CD14-positive monocyte (primary cell): ENCODE results near the gene CDK5RAP2. TPM values are rescaled to one million over a fixed set of nuclear protein-coding genes. Genes with fewer than 3 reads are reported as not detected.

ENCODE experiments used
- DNase-seq, 3 donors: peaks; one replicate each; pipeline ENCODE4 v3.0.0-alpha.2; 2011 to 2022
- H2AFZ ChIP-seq: 2 replicates; pipeline ENCODE4 v1.6.0; 2012; ENCODE audit warnings: mild to moderate bottlenecking, low read depth, low read length, inconsistent platforms; ENCODE audit not compliant: insufficient read depth, poor library complexity, severe bottlenecking
- H3K27ac ChIP-seq, 2 donors: 1 replicate in 1 of 2; 2 replicates in 1 of 2; pipeline ENCODE4 v1.5.1; 2012 to 2013; ENCODE audit warnings: low read length in 2 of 2, control low read depth in 1 of 2, inconsistent platforms in 1 of 2, low read depth in 1 of 2, mild to moderate bottlenecking in 1 of 2
- H3K27me3 ChIP-seq, 2 donors: one replicate each; pipeline versions ENCODE4 v1.6.0 to v1.6.1; 2011 to 2013; ENCODE audit warnings: low read length in 2 of 2; ENCODE audit not compliant: control insufficient read depth in 2 of 2, insufficient read depth in 2 of 2
- H3K36me3 ChIP-seq, 2 donors: replicated peaks in 1 of 2; 1 replicate in 1 of 2; 2 replicates in 1 of 2; pipeline versions ENCODE4 v1.5.1 to v1.6.1; 2012 to 2013; ENCODE audit warnings: low read length in 2 of 2, control low read depth in 1 of 2, inconsistent platforms in 1 of 2, mild to moderate bottlenecking in 1 of 2; ENCODE audit not compliant: insufficient read depth in 2 of 2, control insufficient read depth in 1 of 2
- H3K4me1 ChIP-seq, 2 donors: 1 replicate in 1 of 2; 2 replicates in 1 of 2; pipeline versions ENCODE4 v1.5.1 to v1.6.1; 2012 to 2013; ENCODE audit warnings: low read length in 2 of 2, control low read depth in 1 of 2, inconsistent platforms in 1 of 2, mild to moderate bottlenecking in 1 of 2, moderate library complexity in 1 of 2; ENCODE audit not compliant: insufficient read depth in 2 of 2, control insufficient read depth in 1 of 2
- H3K4me2 ChIP-seq: replicated peaks from 2 replicates; pipeline ENCODE3; 2012; ENCODE audit warnings: low read length, moderate library complexity, mild to moderate bottlenecking; ENCODE audit not compliant: poor library complexity, severe bottlenecking; ENCODE audit errors: extremely low read depth
- H3K4me3 ChIP-seq, 3 experiments: fragments of 200-600 bp in 1 of 3; sonication (generic) in 1 of 3; replicated peaks in 1 of 3; 1 replicate in 2 of 3; 2 replicates in 1 of 3; pipeline ENCODE4 v1.5.1; 2011 to 2013; ENCODE audit warnings: low read length in 3 of 3, mild to moderate bottlenecking in 3 of 3, control low read depth in 2 of 3, low read depth in 2 of 3, inconsistent platforms in 1 of 3, moderate library complexity in 1 of 3
- H3K79me2 ChIP-seq: 2 replicates; pipeline ENCODE4 v1.6.0; 2012; ENCODE audit warnings: mild to moderate bottlenecking, control low read depth, inconsistent platforms, low read length, moderate library complexity; ENCODE audit not compliant: insufficient read depth
- H3K9ac ChIP-seq: 2 replicates; pipeline ENCODE4 v1.6.0; 2017; ENCODE audit warnings: low read length, mild to moderate bottlenecking; ENCODE audit not compliant: insufficient read depth, poor library complexity, severe bottlenecking
- H3K9me3 ChIP-seq, 2 donors: replicated peaks in 1 of 2; 1 replicate in 1 of 2; 2 replicates in 1 of 2; pipeline versions ENCODE4 v1.5.1 to v1.6.1; 2012 to 2013; ENCODE audit warnings: low read length in 2 of 2, control low read depth in 1 of 2; ENCODE audit not compliant: control insufficient read depth in 1 of 2, insufficient read depth in 1 of 2
- H4K20me1 ChIP-seq: 2 replicates; pipeline ENCODE4 v1.6.0; 2012; ENCODE audit warnings: mild to moderate bottlenecking, low read length, control low read depth, moderate library complexity; ENCODE audit not compliant: insufficient read depth
- H3K27ac Mint-ChIP-seq, 7 donors: one replicate each; pipeline ENCODE4 v1.8.0; 2020; ENCODE audit warnings: mild to moderate bottlenecking in 7 of 7, mixed read lengths in 7 of 7, moderate library complexity in 6 of 7, inconsistent platforms in 2 of 7
- H3K27me3 Mint-ChIP-seq, 3 donors: one replicate each; pipeline ENCODE4 v1.8.0; 2021 to 2022; ENCODE audit warnings: low read depth in 3 of 3, mild to moderate bottlenecking in 3 of 3, mixed read lengths in 3 of 3, moderate library complexity in 3 of 3, inconsistent platforms in 1 of 3
- H3K36me3 Mint-ChIP-seq, 2 donors: one replicate each; pipeline ENCODE4 v1.8.0; 2020; ENCODE audit warnings: mixed read lengths in 2 of 2, inconsistent platforms in 1 of 2, mild to moderate bottlenecking in 1 of 2
- H3K4me1 Mint-ChIP-seq: one replicate; pipeline ENCODE4 v1.8.0; 2020; ENCODE audit warnings: mild to moderate bottlenecking, mixed read lengths
- H3K4me3 Mint-ChIP-seq, 2 donors: one replicate each; pipeline ENCODE4 v1.8.0; 2020; ENCODE audit warnings: mild to moderate bottlenecking in 2 of 2, mixed read lengths in 2 of 2, moderate library complexity in 1 of 2
- H3K9me3 Mint-ChIP-seq, 7 donors: one replicate each; pipeline ENCODE4 v1.8.0; 2020 to 2022; ENCODE audit warnings: mixed read lengths in 7 of 7, mild to moderate bottlenecking in 6 of 7, moderate library complexity in 6 of 7, inconsistent platforms in 2 of 7
- WGBS: methylation state at CpG from one replicate; pipeline ENCODE4 v1.1.5; 2013; ENCODE audit warnings: missing lambda C conversion rate; ENCODE audit not compliant: insufficient coverage; 5-methylcytosine and 5-hydroxymethylcytosine counted together
- intact Hi-C, 2 donors: fragments of 100-400 bp; cut with micrococcal nuclease; formaldehyde crosslinking; loops; one replicate each; pipeline versions ENCODE4 v1.15.0 to v1.15.1; 2023
- polyA plus RNA-seq, 3 donors: library from polyadenylated mRNA; depleted of rRNA in 1 of 3; unstranded in 2 of 3; stranded (reverse) in 1 of 3; fragments of 300-500 nt in 2 of 3; fragments of >200 nt in 1 of 3; fragmentation: Illumina TruSeq in 2 of 3; gene quantifications; 1 replicate in 2 of 3; 2 replicates in 1 of 3; pipeline ENCODE4 v1.2.3, GENCODE V29; 2012 to 2021
- TF ChIP-seq, protein P1 (sequence below): fragments of 200-600 bp; IDR thresholded peaks from one replicate; pipeline ENCODE4 v1.8.0; 2022; ENCODE audit warnings: antibody characterized with exemption, mild to moderate bottlenecking

CDK5RAP2 gene
- polyA plus RNA-seq, 3 donors = 2.0 to 13.7 (median 6.1) TPM

DNA sequence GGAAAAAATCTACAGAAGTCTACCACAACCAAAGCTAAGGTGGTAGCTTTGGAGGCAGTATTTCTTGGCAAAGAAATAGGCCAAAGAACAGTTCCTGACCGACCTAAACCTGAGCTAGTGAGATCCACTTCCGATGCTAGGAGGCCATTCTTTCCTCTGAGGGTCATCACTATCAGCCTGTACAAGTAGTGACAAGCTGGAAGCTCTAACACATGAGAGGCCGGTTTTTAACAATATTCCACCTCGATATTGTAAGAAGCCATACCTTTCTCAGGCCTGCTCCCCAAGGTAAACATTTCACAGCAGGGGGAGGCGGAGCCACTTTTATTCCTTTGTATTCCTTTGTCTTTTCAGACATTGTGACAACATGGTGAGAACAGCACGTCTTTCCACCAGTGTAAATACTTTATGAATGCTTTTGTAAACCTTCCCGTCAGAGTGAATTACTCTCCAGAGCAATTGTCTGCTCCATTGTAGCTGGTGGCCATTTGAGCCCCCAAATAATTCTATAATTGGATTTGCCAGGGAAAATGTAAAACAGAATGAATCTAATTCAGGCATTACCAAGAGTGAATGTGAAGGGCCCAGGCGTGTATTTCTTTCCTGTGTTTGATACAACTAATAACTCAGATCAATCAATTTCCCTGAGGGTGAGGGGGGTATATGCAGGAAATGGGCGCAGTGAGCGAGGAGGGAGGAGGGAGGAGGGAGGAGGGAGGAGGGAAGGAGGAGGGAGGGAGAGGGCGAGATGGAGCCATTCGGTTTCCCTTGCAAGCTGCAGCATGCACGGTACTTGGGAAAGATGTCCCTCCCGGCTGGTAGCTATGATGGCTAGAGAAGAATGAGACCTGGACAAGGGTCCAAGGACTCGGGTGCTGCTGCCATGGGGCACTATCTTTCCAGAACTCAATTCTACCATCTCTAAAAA, 166.6 kb downstream of the CDK5RAP2 start:
- Histone ChIP-seq H4K20me1 (no peaks in the 10 kb centered on the region), H3K4me2 (no peak overlapping the region), H3K27me3 (no peaks in the 10 kb centered on the region), H3K27ac (no peak overlapping the region), H3K9ac (no peak overlapping the region), H2AFZ (no peak overlapping the region), H3K36me3 (peaks cover 56 to 96% of the 10 kb centered on the region in 2 donors), H3K4me1 (no peaks in the 10 kb centered on the region), H3K9me3 (no peaks in the 10 kb centered on the region), H3K79me2 (no peaks in the 10 kb centered on the region), H3K4me3 (no peak overlapping the region)
- intact Hi-C loops = no loop called here
- H3K36me3 Mint-ChIP-seq = peaks cover 72 to 83% of the 10 kb centered on the region in 2 donors
- H3K4me1 Mint-ChIP-seq = no peaks in the 10 kb centered on the region
- no peak overlapping the region for H3K4me3 Mint-ChIP-seq
- H3K27me3 Mint-ChIP-seq = no peaks in the 10 kb centered on the region
- no peak for DNase-seq
- H3K9me3 Mint-ChIP-seq = no peaks in the 10 kb centered on the region
- TF ChIP-seq, protein P1, sequence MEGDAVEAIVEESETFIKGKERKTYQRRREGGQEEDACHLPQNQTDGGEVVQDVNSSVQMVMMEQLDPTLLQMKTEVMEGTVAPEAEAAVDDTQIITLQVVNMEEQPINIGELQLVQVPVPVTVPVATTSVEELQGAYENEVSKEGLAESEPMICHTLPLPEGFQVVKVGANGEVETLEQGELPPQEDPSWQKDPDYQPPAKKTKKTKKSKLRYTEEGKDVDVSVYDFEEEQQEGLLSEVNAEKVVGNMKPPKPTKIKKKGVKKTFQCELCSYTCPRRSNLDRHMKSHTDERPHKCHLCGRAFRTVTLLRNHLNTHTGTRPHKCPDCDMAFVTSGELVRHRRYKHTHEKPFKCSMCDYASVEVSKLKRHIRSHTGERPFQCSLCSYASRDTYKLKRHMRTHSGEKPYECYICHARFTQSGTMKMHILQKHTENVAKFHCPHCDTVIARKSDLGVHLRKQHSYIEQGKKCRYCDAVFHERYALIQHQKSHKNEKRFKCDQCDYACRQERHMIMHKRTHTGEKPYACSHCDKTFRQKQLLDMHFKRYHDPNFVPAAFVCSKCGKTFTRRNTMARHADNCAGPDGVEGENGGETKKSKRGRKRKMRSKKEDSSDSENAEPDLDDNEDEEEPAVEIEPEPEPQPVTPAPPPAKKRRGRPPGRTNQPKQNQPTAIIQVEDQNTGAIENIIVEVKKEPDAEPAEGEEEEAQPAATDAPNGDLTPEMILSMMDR = no peak
- H3K27ac Mint-ChIP-seq = no peak overlapping the region
- 99% methylated on average over 7 of the region's 15 CpGs for WGBS

DNA sequence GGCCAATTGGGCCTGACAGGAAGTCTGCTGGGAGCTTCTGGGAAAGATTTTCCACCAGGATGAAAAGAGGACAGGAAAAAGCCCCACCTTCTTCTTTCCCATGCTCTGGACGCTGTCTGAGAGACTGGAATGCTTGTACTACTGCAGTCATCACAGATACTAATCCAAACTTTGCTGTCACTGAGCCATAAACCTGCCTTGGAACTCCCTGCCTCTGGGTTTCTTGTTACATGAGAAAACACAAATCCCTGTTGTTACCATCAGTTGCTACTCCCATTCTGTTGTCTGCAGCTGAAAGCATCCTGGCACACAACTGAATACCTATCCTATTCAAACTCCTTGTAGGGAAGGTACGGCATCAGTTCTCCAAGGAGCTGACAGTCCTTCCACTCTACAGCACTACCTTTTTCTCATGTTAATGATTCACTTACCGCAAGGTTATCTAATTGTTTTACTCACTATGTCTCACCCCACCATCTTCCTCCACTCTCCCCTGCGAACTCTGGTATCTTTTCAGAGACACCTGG, 167.5 kb downstream of the CDK5RAP2 start:
- WGBS = 100% methylated on average over 2 of the region's 4 CpGs

More for the DNA sequence above, 167.5 kb downstream of the CDK5RAP2 start:
- H3K9ac ChIP-seq = no peak overlapping the region
- no peaks in the 10 kb centered on the region for H3K9me3 ChIP-seq
- H3K27ac ChIP-seq = peak overlapping the region in 1 of 2 donors; percentile 31
- H3K36me3 ChIP-seq = peaks cover 59 to 96% of the 10 kb centered on the region in 2 donors
- Mint-ChIP-seq H3K27ac (peak overlapping the region in 1 of 7 donors; percentile 20), H3K9me3 (no peaks in the 10 kb centered on the region), H3K27me3 (no peaks in the 10 kb centered on the region), H3K4me3 (no peak overlapping the region), H3K36me3 (peaks cover 77 to 83% of the 10 kb centered on the region in 2 donors), H3K4me1 (no peaks in the 10 kb centered on the region)
- H3K27me3 ChIP-seq = no peaks in the 10 kb centered on the region
- H3K79me2 ChIP-seq = no peaks in the 10 kb centered on the region
- intact Hi-C loops = no loop called here
- H3K4me2 ChIP-seq = no peak overlapping the region
- TF ChIP-seq, protein P1 = no peak
- no peak overlapping the region for H2AFZ ChIP-seq
- H4K20me1 ChIP-seq = no peaks in the 10 kb centered on the region
- no peaks in the 10 kb centered on the region for H3K4me1 ChIP-seq
- no peak for DNase-seq
- H3K4me3 ChIP-seq = no peak overlapping the region
